IMR-90 (cell line): ENCODE data around the gene ZNF653. TPM values are rescaled to one million over a fixed set of nuclear protein-coding genes. Genes with fewer than 3 reads are reported as not detected.

Experiments
- ATAC-seq: fragments of 200-7000 bp; cut with Tn5 transposase; 2 replicates; pipeline ENCODE4 v1.9.1; 2020; ENCODE audit warnings: low read depth, mild to moderate bottlenecking, moderate library complexity
- BruUV-seq: library from RNA; stranded (reverse); fragments of 400-500 nt; replicated peaks from 2 replicates; lab custom pipeline; 2021; lab: Mats Ljungman, UMichigan
- CTCF ChIA-PET: fragments of 300-600 bp; formaldehyde crosslinking; extraction: SDS; loops from one replicate; lab custom pipeline; 2021; ENCODE audit warnings: antibody characterized with exemption; lab: Yijun Ruan, JAX
- POLR2A ChIA-PET: fragments of 300-600 bp; sonication (Branson Sonifier 250); formaldehyde crosslinking; loops from one replicate; lab custom pipeline; 2022; ENCODE audit warnings: antibody characterized with exemption; ENCODE audit not compliant: unreplicated experiment; lab: Charles Lee
- DNase-seq: peaks from one replicate; pipeline ENCODE4 v3.0.0; 2013
- H2AFZ ChIP-seq: replicated peaks from 2 replicates; pipeline ENCODE3; 2013; ENCODE audit warnings: low read length, mild to moderate bottlenecking; ENCODE audit not compliant: poor library complexity
- H2AK5ac ChIP-seq: 2 replicates; pipeline ENCODE4 v1.6.1; 2013; ENCODE audit warnings: low read depth, low read length, inconsistent platforms
- H2AK9ac ChIP-seq: replicated peaks from 2 replicates; pipeline ENCODE3; 2013; ENCODE audit warnings: mild to moderate bottlenecking, low read depth, low read length, moderate library complexity; ENCODE audit not compliant: poor library complexity
- H2BK120ac ChIP-seq: 2 replicates; pipeline ENCODE4 v1.6.1; 2013; ENCODE audit warnings: low read depth, low read length, inconsistent platforms
- H2BK15ac ChIP-seq: 3 replicates; pipeline ENCODE4 v1.6.1; 2013; ENCODE audit warnings: low read depth, low read length, inconsistent platforms
- H2BK20ac ChIP-seq: 2 replicates; pipeline ENCODE4 v1.6.1; 2013; ENCODE audit warnings: low read depth, mild to moderate bottlenecking, inconsistent platforms, low read length, moderate library complexity
- H2BK5ac ChIP-seq: 2 replicates; pipeline ENCODE4 v1.6.1; 2013; ENCODE audit warnings: mild to moderate bottlenecking, low read depth, low read length, inconsistent platforms; ENCODE audit not compliant: poor library complexity, severe bottlenecking
- H3K14ac ChIP-seq: replicated peaks from 2 replicates; pipeline ENCODE4 v1.6.1; 2013; ENCODE audit warnings: low read depth, low read length, inconsistent platforms
- H3K18ac ChIP-seq: 2 replicates; pipeline ENCODE4 v1.6.1; 2013; ENCODE audit warnings: low read depth, low read length, control low read depth
- H3K23ac ChIP-seq: 2 replicates; pipeline ENCODE4 v1.6.1; 2013; ENCODE audit warnings: low read depth, low read length, inconsistent platforms
- H3K27ac ChIP-seq: 2 replicates; pipeline ENCODE4 v1.5.1; 2013; ENCODE audit warnings: mild to moderate bottlenecking, control low read depth, low read length; ENCODE audit not compliant: insufficient read depth
- H3K27me3 ChIP-seq: 2 replicates; pipeline ENCODE4 v1.6.1; 2013; ENCODE audit warnings: low read length; ENCODE audit not compliant: control insufficient read depth, insufficient read depth
- H3K36me3 ChIP-seq: 2 replicates; pipeline ENCODE4 v1.6.1; 2013; ENCODE audit warnings: low read length, mixed read lengths; ENCODE audit not compliant: control insufficient read depth, insufficient read depth
- H3K4ac ChIP-seq: 2 replicates; pipeline ENCODE4 v1.6.1; 2013; ENCODE audit warnings: low read depth, low read length, inconsistent platforms
- H3K4me1 ChIP-seq: 2 replicates; pipeline ENCODE4 v1.6.1; 2013; ENCODE audit warnings: low read length, mixed read lengths; ENCODE audit not compliant: control insufficient read depth, insufficient read depth
- H3K4me2 ChIP-seq: 2 replicates; pipeline ENCODE4 v1.6.1; 2013; ENCODE audit warnings: low read depth, mild to moderate bottlenecking, control low read depth, low read length, moderate library complexity
- H3K4me3 ChIP-seq: 2 replicates; pipeline ENCODE4 v1.5.1; 2013; ENCODE audit warnings: low read depth, mild to moderate bottlenecking, control low read depth, low read length, moderate library complexity; ENCODE audit not compliant: insufficient read depth
- H3K56ac ChIP-seq: 2 replicates; pipeline ENCODE4 v1.6.1; 2013; ENCODE audit warnings: low read length, inconsistent platforms; ENCODE audit not compliant: insufficient read depth; ENCODE audit errors: extremely low read depth
- H3K79me1 ChIP-seq, 2 experiments: 2 replicates each; pipeline ENCODE4 v1.6.1; 2013; ENCODE audit warnings: low read length in 2 of 2, inconsistent platforms in 1 of 2, low read depth in 1 of 2
- H3K9ac ChIP-seq: 2 replicates; pipeline ENCODE4 v1.6.1; 2013; ENCODE audit warnings: low read depth, low read length, control low read depth
- H3K9me1 ChIP-seq: 2 replicates; pipeline ENCODE4 v1.6.1; 2013; ENCODE audit warnings: low read length, inconsistent platforms; ENCODE audit not compliant: insufficient read depth
- H3K9me3 ChIP-seq: 2 replicates; pipeline ENCODE4 v1.6.1; 2013; ENCODE audit warnings: low read length; ENCODE audit not compliant: control insufficient read depth, insufficient read depth
- H4K20me1 ChIP-seq: 2 replicates; pipeline ENCODE4 v1.6.1; 2013; ENCODE audit warnings: low read length, inconsistent platforms; ENCODE audit not compliant: insufficient read depth
- H4K5ac ChIP-seq: 2 replicates; pipeline ENCODE4 v1.6.1; 2013; ENCODE audit warnings: mild to moderate bottlenecking, low read depth, low read length, control low read depth
- H4K8ac ChIP-seq, 2 experiments: 2 replicates each; pipeline ENCODE4 v1.6.1; 2013; ENCODE audit warnings: low read depth in 2 of 2, low read length in 2 of 2, control low read depth in 1 of 2, inconsistent platforms in 1 of 2
- H4K91ac ChIP-seq: 2 replicates; pipeline ENCODE4 v1.6.1; 2013; ENCODE audit warnings: low read depth, low read length, inconsistent platforms; ENCODE audit not compliant: insufficient read depth
- BHLHE40 ChIP-seq: fragments of 150-350 bp; IDR thresholded peaks from 2 replicates; pipeline ENCODE4 v1.6.1; 2016; ENCODE audit warnings: mild to moderate bottlenecking, low read depth, low read length
- CEBPB ChIP-seq: IDR thresholded peaks from 2 replicates; pipeline ENCODE4 v1.6.1; 2012; ENCODE audit warnings: low read depth, low read length, improper control_type of control experiment
- CHD1 ChIP-seq: IDR thresholded peaks from 2 replicates; pipeline ENCODE4 v1.6.1; 2012; ENCODE audit warnings: low read depth, low read length, improper control_type of control experiment
- FOS ChIP-seq: fragments of 150-350 bp; IDR thresholded peaks from 2 replicates; pipeline ENCODE4 v1.6.1; 2016; ENCODE audit warnings: low read depth, low read length
- MAFK ChIP-seq: IDR thresholded peaks from 2 replicates; pipeline ENCODE4 v1.6.1; 2012; ENCODE audit warnings: low read depth, low read length, improper control_type of control experiment
- MAZ ChIP-seq: IDR thresholded peaks from 2 replicates; pipeline ENCODE4 v1.6.1; 2012; ENCODE audit warnings: low read depth, mild to moderate bottlenecking, low read length, improper control_type of control experiment, moderate library complexity, borderline replicate concordance
- MXI1 ChIP-seq: IDR thresholded peaks from 2 replicates; pipeline ENCODE4 v1.6.1; 2012; ENCODE audit warnings: low read depth, mild to moderate bottlenecking, low read length, moderate library complexity, borderline replicate concordance
- NFE2L2 ChIP-seq: fragments of 150-350 bp; IDR thresholded peaks from 2 replicates; pipeline ENCODE4 v1.6.1; 2016; ENCODE audit warnings: low read depth, mild to moderate bottlenecking, low read length
- POLR2A ChIP-seq: IDR thresholded peaks from 2 replicates; pipeline ENCODE4 v1.6.1; 2012; ENCODE audit warnings: mild to moderate bottlenecking, low read depth, low read length
- RAD21 ChIP-seq: IDR thresholded peaks from 2 replicates; pipeline ENCODE4 v1.6.1; 2012; ENCODE audit warnings: low read length, improper control_type of control experiment
- RCOR1 ChIP-seq: IDR thresholded peaks from 2 replicates; pipeline ENCODE4 v1.6.1; 2012; ENCODE audit warnings: mild to moderate bottlenecking, low read length, improper control_type of control experiment; ENCODE audit not compliant: insufficient replicate concordance
- RFX5 ChIP-seq: IDR thresholded peaks from 2 replicates; pipeline ENCODE4 v1.8.0; 2012; ENCODE audit warnings: low read depth, mild to moderate bottlenecking, low read length, moderate library complexity
- SMC3 ChIP-seq: fragments of 150-350 bp; IDR thresholded peaks from 2 replicates; pipeline ENCODE4 v1.6.1; 2016; ENCODE audit warnings: low read depth, mild to moderate bottlenecking, antibody characterized with exemption, low read length, moderate library complexity
- WGBS, 2 experiments: methylation state at CpG; one replicate each; pipeline versions ENCODE4 v1.1.5 to v1.1.7; 2013; ENCODE audit warnings: missing lambda C conversion rate in 2 of 2; ENCODE audit not compliant: insufficient read length in 1 of 2; ENCODE audit errors: extremely low coverage in 2 of 2; 5-methylcytosine and 5-hydroxymethylcytosine counted together
- dilution Hi-C: fragments of 300-500 bp; cut with HindIII; formaldehyde crosslinking; loops from one replicate; pipeline ENCODE4 v1.14.3; 2018; ENCODE audit warnings: low sequenced_read_pairs; ENCODE audit not compliant: unreplicated experiment
- in situ Hi-C: fragments of 300-500 bp; cut with MboI; formaldehyde crosslinking; loops from 3 replicates; pipeline ENCODE4 v1.14.3; 2019; ENCODE audit warnings: low sequenced_read_pairs, inconsistent platforms, mixed read lengths
- intact Hi-C: fragments of 100-400 bp; cut with micrococcal nuclease; formaldehyde crosslinking; loops from 2 replicates; pipeline ENCODE4 v1.10.0; 2022
- polyA plus RNA-seq, 3 experiments: library from polyadenylated mRNA; depleted of rRNA; stranded (reverse); fragments of >200 nt; gene quantifications; 2 replicates each; pipeline ENCODE4 v1.2.3, GENCODE V29; 2012; ENCODE audit warnings: low replicate concordance in 1 of 3
- total RNA-seq: library from RNA; depleted of rRNA; stranded (reverse); fragments of >200 nt; gene quantifications from 2 replicates; pipeline ENCODE4 v1.2.3, GENCODE V29; 2012
- TF ChIP-seq, protein P1 (sequence below): conservative IDR thresholded peaks from 2 replicates; pipeline ENCODE4 v1.5.1; 2012; ENCODE audit warnings: mild to moderate bottlenecking, low read depth, low read length, improper control_type of control experiment
- TF ChIP-seq, protein P2 (sequence below): fragments of 150-350 bp; IDR thresholded peaks from 2 replicates; pipeline ENCODE4 v1.6.1; 2017; ENCODE audit warnings: mild to moderate bottlenecking, antibody characterized with exemption, low read length, low read depth
- TF ChIP-seq, protein P3 (sequence below): fragments of 150-350 bp; IDR thresholded peaks from 2 replicates; pipeline ENCODE4 v1.6.1; 2016; ENCODE audit warnings: low read depth, mild to moderate bottlenecking, low read length, moderate library complexity, borderline replicate concordance

Gene ZNF653
- total and polyA plus RNA-seq, 2 of the 4 experiments (the other 2 are of a cell fraction), result 3.9 to 9.0 TPM

DNA sequence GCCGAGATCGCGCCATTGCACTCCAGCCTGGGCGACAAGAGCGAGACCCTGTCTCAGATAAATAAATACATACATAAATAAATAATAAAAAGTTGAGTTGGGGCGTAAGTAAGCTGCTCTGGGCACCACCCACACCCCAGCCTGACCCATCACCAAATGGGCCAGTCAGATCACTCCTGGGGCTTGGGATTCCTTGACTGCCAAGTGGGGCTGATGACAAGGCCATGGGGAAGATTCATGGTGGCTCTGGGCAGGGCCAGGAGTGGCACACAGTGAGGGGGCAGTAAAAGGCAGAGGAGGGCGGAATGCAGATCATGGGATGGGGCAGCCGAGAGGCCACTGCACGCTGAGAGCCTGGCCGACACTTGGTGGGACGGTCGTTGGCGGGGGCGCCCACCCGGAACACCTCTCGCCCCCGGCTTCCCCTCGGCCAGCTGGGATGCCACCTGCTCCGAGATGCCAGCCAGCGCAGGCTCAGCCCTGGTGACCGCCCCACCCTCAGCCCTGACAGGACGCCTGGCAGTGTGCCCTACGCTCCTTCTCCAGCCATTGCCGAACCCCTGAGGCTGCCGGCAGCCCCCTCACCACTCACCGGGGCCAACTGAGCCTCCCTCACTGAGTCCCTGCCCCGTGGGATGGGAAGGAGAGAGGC lies 10.9 kb downstream of the ZNF653 start:
- POLR2A ChIA-PET, result no interaction called here
- H2AK9ac ChIP-seq, result no peak overlapping the region
- peaks cover 7% of the 10 kb centered on the region; the same call in 1 of the 2 replicates for H3K9me1 ChIP-seq
- H3K9ac ChIP-seq, result no peak overlapping the region
- no TSS peak for BruUV-seq
- intact Hi-C loops, result no loop called here
- H4K91ac ChIP-seq, result no peak overlapping the region
- 92% methylated on average over 12 of the region's 27 CpGs; no CpG with 5 or more reads in 1 of the 2 experiments for WGBS, 2 experiments
- TF ChIP-seq BHLHE40, result no peak
- no peak for TF ChIP-seq POLR2A
- TF ChIP-seq MAFK, result no peak
- TF ChIP-seq, protein P1, sequence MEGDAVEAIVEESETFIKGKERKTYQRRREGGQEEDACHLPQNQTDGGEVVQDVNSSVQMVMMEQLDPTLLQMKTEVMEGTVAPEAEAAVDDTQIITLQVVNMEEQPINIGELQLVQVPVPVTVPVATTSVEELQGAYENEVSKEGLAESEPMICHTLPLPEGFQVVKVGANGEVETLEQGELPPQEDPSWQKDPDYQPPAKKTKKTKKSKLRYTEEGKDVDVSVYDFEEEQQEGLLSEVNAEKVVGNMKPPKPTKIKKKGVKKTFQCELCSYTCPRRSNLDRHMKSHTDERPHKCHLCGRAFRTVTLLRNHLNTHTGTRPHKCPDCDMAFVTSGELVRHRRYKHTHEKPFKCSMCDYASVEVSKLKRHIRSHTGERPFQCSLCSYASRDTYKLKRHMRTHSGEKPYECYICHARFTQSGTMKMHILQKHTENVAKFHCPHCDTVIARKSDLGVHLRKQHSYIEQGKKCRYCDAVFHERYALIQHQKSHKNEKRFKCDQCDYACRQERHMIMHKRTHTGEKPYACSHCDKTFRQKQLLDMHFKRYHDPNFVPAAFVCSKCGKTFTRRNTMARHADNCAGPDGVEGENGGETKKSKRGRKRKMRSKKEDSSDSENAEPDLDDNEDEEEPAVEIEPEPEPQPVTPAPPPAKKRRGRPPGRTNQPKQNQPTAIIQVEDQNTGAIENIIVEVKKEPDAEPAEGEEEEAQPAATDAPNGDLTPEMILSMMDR, result no peak
- TF ChIP-seq, protein P2, sequence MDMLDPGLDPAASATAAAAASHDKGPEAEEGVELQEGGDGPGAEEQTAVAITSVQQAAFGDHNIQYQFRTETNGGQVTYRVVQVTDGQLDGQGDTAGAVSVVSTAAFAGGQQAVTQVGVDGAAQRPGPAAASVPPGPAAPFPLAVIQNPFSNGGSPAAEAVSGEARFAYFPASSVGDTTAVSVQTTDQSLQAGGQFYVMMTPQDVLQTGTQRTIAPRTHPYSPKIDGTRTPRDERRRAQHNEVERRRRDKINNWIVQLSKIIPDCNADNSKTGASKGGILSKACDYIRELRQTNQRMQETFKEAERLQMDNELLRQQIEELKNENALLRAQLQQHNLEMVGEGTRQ, result no peak
- TF ChIP-seq RAD21, result no peak
- TF ChIP-seq RFX5, result no peak
- no peak for TF ChIP-seq MAZ
- no peak for TF ChIP-seq RCOR1
- TF ChIP-seq FOS, result no peak
- no peak for TF ChIP-seq CEBPB
- TF ChIP-seq NFE2L2, result no peak
- no peak for TF ChIP-seq CHD1
- TF ChIP-seq MXI1, result no peak
- no peak for TF ChIP-seq SMC3
- TF ChIP-seq, protein P3, sequence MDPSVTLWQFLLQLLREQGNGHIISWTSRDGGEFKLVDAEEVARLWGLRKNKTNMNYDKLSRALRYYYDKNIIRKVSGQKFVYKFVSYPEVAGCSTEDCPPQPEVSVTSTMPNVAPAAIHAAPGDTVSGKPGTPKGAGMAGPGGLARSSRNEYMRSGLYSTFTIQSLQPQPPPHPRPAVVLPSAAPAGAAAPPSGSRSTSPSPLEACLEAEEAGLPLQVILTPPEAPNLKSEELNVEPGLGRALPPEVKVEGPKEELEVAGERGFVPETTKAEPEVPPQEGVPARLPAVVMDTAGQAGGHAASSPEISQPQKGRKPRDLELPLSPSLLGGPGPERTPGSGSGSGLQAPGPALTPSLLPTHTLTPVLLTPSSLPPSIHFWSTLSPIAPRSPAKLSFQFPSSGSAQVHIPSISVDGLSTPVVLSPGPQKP, result no peak
- H3K9me3 ChIP-seq, result no peaks in the 10 kb centered on the region
- H2BK5ac ChIP-seq, result no peak overlapping the region
- H3K27me3 ChIP-seq, result no peaks in the 10 kb centered on the region
- no peak overlapping the region for H2AFZ ChIP-seq
- no peak overlapping the region for H3K14ac ChIP-seq
- no peak overlapping the region for H2BK15ac ChIP-seq
- H3K56ac ChIP-seq, result no peak overlapping the region
- H3K4me2 ChIP-seq, result no peak overlapping the region
- no peak overlapping the region for H2BK120ac ChIP-seq
- in situ Hi-C loops, result loop anchor here (5.0 kb wide), 1 partner anchor 93 kb away; no protein-coding TSS in a partner anchor
- no peak overlapping the region for H4K8ac ChIP-seq
- no peak overlapping the region for H2AK5ac ChIP-seq
- no peak overlapping the region for H3K27ac ChIP-seq
- DNase-seq (no peak), ATAC-seq (no peak)
- dilution Hi-C loops, result no loop called here
- H2BK20ac ChIP-seq, result no peak overlapping the region
- H3K4me3 ChIP-seq, result no peak overlapping the region
- no peaks in the 10 kb centered on the region; the same call in 1 of the 2 replicates for H4K20me1 ChIP-seq
- H3K4ac ChIP-seq, result no peak overlapping the region
- H4K5ac ChIP-seq, result no peak overlapping the region
- no peak overlapping the region for H3K23ac ChIP-seq
- H3K18ac ChIP-seq, result no peak overlapping the region
- CTCF ChIA-PET, result no interaction called here
- peaks cover 8% of the 10 kb centered on the region for H3K36me3 ChIP-seq
- H3K79me1 ChIP-seq, result peaks cover 0 to 11% of the 10 kb centered on the region in 2 experiments; a peak in 2 of 4 replicates
- peaks cover 3% of the 10 kb centered on the region for H3K4me1 ChIP-seq
